GM12801 (cell line): ENCODE measurements around the gene BTBD6.

Experiments used
- CTCF ChIP-seq: IDR thresholded peaks from one replicate; pipeline ENCODE4 v1.5.1; 2011; ENCODE audit warnings: control low read depth; ENCODE audit not compliant: insufficient read length; ENCODE audit errors: extremely low read depth

Gene BTBD6

GRCh38 chr14:105283899-105284298, 35.6 kb downstream of the BTBD6 start:
- no peak for TF ChIP-seq CTCF

- TF ChIP-seq CTCF = no peak
Observed at GRCh38 chr14:105285174-105285573, 36.8 kb downstream of the BTBD6 start.

GRCh38 chr14:105286759-105287144, 38.4 kb downstream of the BTBD6 start:
- no peak for TF ChIP-seq CTCF

GRCh38 chr14:105287249-105288102, 39.1 kb downstream of the BTBD6 start:
- no peak for TF ChIP-seq CTCF

GRCh38 chr14:105290621-105291346, 42.5 kb downstream of the BTBD6 start:
- TF ChIP-seq CTCF = no peak

- TF ChIP-seq CTCF = no peak
Observed at GRCh38 chr14:105292826-105293711, 44.7 kb downstream of the BTBD6 start.

- TF ChIP-seq CTCF = no peak
Observed at GRCh38 chr14:105294142-105294597, 45.8 kb downstream of the BTBD6 start.
